HG03196 (cell line): Measurements from ENCODE around the gene DCST1.
"Not testable (repeated sequence)": the region's sequence is repeated elsewhere in the genome, so short reads cannot be mapped to it uniquely, and the experiment has no call there.

Experiments
- ATAC-seq: cut with Tn5 transposase; IDR thresholded peaks from one replicate; pipeline ENCODE4 v1.9.1; 2021; ENCODE audit not compliant: unreplicated experiment

The DCST1 gene, protein sequence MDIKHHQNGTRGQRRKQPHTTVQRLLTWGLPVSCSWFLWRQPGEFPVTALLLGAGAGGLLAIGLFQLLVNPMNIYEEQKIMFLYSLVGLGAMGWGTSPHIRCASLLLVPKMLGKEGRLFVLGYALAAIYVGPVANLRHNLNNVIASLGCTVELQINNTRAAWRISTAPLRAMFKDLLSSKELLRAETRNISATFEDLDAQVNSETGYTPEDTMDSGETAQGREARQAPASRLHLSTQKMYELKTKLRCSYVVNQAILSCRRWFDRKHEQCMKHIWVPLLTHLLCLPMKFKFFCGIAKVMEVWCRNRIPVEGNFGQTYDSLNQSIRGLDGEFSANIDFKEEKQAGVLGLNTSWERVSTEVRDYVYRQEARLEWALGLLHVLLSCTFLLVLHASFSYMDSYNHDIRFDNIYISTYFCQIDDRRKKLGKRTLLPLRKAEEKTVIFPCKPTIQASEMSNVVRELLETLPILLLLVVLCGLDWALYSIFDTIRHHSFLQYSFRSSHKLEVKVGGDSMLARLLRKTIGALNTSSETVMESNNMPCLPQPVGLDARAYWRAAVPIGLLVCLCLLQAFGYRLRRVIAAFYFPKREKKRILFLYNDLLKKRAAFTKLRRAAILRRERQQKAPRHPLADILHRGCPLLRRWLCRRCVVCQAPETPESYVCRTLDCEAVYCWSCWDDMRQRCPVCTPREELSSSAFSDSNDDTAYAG

DNA sequence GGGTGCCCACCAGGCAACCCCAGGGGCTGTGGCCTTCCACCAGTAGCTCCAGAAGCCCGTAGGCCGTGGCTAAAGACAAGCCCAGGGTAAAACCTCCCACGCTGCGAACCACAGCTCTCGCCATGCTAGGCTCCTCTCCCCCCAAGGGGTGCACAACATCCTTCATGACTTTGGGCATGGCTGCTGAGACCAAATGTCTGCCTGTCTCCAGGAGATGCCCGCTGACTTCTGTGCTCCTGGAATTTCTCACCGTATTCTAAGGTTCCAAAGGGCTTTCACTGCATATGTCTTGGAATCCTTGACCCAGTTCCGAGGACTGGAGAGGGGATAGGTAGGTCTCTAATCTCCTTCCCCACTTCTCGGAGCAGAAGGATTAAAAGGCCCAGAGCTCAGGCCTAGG, at the start of gene DCST1, which contains the start of gene DCST2:
TSS of gene DCST1 (plus strand) at position 301 of the 400 bp plus-strand sequence. CDS start 213 bp downstream, outside the sequence.
TSS of gene DCST2 (minus strand) at position 258 of the 400 bp plus-strand sequence. CDS start at position 178, 80 bp downstream.
- ATAC-seq = no peak

DNA sequence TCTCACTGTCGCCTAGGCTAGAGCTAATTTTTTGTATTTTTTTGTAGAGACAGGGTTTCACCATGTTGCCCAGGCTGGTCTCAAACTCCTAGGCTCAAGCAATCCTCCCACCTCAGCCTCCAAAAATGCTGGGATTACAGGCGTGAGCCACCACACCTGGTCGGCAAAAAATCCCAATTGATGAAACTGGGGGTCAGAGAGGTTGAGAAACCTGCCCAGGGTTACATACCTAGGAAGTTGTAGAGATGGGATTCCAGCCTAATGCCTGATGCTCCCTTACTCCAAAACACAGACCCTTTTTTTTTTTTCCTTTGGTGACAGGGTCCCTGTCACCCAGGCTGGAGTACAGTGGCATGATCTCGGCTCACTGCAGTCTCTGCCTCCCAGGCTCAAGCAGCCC, 46.9 kb upstream of the DCST1 start:
- not testable (repeated sequence) for ATAC-seq

DNA sequence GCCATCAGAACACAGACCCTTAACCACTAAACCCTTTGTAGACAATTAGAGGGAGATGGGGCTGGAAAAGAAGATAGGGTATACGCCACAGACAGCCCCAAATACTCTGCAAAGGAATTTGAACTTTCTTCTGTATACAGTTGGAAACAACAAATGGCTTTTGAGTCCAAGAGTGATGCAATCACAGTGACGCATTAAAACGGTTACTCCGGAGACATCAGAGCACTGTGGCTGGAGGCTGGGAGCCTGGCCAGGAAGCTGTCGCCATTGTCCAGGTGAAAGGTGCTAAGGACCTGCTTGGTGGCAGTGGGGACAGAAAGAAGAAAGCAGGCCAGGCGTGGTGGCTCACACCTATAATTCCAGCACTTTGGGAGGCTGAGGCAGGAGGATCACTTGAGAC, 46.3 kb upstream of the DCST1 start:
- no peak for ATAC-seq

DNA sequence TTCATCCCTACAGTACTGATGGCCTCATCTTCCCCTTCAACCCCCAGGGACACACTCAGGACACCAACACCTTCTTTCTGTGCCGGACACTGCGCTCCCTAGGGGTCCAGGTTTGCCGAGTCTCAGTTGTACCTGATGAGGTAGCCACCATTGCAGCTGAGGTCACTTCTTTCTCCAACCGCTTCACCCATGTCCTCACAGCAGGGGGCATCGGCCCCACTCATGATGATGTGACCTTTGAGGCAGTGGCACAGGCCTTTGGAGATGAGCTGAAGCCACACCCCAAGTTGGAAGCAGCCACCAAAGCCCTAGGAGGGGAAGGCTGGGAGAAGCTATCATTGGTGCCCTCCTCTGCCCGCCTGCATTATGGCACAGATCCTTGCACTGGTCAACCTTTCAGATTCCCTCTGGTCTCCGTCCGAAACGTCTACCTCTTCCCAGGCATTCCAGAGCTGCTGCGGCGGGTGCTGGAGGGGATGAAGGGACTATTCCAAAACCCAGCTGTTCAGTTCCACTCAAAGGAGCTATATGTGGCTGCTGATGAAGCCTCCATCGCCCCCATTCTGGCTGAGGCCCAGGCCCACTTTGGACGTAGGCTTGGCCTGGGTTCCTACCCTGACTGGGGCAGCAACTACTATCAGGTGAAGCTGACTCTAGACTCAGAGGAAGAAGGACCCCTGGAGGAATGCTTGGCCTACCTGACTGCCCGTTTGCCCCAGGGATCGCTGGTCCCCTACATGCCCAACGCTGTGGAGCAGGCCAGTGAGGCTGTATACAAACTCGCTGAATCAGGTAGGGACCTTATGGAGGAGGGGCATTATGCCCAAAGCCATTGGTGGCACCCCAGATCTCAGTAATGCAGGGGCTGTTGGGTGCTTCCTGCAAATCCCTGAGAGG, 45.3 kb upstream of the DCST1 start:
- ATAC-seq = no peak

DNA sequence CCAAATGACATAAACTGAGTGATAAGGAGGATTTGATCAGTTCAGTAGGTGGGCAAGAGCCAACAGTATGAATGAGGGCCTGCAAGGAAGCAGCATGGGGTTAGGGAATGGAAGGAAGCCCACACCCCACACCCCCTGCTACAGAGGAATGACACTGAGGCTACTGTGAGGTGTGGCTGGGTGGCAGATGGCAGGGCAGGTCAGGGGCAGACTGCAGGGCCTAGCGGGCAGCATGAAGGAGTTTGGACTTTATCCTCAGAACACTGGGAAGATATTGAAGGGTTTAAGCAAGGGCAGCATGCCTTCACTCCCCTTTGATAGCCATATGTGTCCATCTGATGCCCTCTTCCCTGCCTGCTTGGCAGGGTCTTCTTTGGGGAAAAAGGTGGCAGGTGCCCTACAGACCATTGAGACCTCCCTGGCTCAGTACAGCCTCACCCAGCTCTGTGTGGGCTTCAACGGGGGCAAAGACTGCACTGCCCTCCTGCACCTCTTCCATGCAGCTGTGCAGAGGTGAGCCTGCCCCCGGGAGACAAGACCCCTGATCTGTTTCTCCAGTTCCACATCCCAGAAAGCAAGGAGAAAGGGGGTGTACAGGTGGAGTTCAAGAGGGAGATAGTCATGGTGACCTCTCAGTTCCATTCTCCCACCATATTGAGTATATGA, 44.3 kb upstream of the DCST1 start:
- ATAC-seq = no peak

DNA sequence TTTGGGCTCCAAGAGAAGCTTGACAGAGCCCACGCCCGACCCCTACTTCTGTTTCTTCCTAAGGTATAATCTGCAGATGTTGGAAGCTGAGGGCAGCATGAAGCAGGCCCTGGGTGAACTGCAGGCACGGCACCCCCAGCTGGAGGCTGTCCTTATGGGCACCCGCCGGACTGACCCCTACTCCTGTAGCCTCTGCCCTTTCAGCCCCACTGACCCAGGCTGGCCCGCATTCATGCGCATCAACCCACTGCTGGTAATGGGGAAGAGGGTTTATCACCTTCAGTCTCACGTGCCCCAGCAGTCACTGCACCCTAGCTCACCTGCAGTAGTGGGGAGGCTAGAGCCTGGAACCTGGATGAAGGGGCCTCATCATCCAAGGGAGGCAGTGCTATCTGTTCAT, 43.3 kb upstream of the DCST1 start:
- ATAC-seq = no peak

DNA sequence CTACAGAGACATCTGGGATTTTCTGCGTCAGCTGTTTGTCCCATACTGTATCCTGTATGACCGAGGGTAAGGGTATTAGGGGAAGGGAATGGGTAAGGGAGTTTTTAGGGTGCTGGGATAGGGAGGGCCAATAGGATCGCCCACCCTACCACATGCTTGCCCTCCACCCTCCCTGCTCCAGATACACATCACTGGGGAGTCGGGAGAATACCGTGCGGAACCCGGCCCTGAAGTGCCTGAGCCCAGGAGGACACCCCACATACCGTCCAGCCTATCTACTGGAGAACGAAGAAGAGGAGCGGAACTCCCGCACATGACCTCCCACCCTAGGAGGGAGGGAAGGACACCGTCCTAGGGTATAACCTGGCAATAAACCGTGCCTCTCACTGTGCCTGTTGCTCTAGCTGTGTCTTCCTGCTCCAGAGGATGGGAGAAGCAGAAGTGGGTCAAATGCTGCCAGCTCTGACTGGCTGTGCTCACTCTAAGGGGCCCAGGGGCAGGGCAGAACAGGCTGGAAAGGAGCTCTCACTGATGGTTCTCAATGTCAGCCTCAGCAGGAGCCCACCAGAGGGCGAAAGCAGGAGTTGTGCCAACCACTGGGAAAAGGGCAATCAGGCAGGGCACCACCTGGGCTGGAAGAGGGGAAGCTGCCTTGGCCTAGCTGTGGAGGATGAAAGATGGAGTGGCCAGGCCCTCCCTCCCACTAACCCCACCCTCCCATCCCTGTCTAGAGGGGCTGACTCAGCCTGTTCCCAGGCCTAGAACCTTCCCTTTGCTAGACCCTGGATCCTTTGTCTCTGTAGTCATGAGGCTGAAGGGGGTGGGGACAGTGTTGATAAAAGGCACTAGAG, 40.7 kb upstream of the DCST1 start:
- no peak for ATAC-seq

DNA sequence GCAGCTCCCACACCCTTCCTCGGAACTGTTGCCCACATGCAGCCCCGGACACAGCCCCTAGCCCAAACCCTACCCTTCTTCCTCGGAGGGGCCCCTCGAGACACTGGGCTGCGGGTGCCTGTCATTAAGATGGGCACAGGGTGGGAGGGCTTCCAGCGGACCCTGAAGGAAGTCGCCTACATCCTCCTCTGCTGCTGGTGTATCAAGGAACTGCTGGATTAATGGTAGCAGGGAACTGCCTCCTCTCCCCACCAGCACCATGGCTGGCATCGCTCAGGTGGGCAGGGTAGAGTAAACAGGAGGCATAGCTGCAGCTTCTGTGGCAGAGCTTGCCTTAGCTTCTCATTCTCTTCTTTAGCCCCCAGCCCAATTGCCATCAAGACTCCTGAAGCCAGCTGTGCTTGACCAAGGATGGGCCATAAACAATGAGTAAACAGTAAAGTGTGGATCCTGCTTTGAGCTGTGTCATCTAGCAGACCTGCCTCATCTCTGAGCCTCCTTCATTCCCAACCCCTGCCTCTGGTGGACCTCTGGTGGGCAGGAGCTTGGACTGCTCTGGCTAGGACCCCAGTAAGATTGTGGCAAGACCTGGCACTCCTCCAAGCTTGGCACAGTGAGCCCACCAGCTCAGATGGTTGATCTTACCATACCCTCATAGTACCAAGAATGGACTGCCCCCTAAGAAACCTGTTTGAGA, 39.9 kb upstream of the DCST1 start, which contains the start of gene LENEP:
TSS of gene LENEP (plus strand) at position 15 of the 697 bp plus-strand sequence. CDS start at position 37, 22 bp downstream.
- no peak for ATAC-seq

DNA sequence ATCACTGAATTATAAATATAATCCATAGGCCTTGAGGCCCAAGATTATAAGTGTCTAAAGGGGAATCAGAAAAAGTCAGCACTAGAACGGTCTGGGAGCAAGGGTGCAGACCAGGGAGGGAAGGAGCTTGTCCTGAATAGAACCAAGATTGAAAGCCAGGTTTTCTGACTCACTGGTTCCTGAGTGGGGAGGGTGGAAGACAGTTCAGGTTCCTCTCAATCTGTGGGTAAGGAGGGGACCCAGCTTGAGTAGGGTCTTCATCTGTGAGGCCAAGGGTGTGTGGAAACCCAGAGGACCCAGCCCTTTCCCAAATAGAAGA, 39.4 kb upstream of the DCST1 start:
- ATAC-seq = no peak

DNA sequence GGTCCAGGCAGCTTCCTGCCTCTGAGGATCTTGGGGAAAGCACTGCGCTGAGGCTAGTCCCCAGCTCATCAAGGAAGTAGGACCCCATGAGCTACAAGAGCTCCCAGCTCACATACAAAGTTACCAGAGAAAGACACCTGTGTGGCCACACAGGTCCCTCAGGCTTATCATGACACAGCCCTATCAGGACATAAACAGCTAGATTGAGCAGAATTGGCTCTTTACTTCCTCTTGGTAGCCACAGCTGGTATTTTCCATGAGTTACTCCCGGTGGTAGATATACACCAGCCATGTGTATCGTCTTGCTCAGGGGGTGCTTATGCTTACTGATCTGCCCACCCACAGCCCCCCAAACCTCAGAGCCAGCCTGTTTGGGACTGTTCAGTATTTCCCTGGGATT, 39.0 kb upstream of the DCST1 start:
- ATAC-seq = no peak

DNA sequence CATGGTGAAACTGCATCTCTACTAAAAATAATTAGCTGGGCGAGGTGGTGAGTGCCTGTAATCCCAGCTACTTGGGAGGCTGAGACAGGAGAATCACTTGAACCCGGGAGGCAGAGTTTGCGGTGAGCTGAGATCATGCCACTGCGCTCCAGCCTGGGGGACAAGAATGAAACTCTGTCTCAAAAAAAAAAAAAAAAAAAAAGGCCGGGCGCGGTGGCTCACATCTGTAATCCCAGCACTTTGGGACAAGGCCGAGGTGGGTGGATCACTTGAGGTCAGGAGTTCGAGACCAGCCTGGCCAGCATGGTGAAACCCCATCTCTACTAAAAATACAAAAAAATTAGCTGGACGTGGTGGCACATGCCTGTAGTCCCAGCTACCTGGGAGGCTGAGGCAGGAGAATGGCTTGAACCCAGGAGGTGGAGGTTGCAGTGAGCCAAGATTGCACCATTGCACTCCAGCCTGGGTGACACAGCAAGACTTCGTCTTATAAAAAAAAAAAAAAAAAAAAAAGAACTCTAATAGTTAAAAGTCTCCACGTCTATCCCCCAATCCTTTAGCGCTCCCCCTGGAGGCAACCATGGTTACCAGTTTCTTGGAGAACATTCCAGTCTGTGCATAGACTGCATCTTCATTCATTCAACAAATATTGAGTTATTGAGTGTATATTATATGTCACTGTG, 38.2 kb upstream of the DCST1 start:
- not testable (repeated sequence) for ATAC-seq

DNA sequence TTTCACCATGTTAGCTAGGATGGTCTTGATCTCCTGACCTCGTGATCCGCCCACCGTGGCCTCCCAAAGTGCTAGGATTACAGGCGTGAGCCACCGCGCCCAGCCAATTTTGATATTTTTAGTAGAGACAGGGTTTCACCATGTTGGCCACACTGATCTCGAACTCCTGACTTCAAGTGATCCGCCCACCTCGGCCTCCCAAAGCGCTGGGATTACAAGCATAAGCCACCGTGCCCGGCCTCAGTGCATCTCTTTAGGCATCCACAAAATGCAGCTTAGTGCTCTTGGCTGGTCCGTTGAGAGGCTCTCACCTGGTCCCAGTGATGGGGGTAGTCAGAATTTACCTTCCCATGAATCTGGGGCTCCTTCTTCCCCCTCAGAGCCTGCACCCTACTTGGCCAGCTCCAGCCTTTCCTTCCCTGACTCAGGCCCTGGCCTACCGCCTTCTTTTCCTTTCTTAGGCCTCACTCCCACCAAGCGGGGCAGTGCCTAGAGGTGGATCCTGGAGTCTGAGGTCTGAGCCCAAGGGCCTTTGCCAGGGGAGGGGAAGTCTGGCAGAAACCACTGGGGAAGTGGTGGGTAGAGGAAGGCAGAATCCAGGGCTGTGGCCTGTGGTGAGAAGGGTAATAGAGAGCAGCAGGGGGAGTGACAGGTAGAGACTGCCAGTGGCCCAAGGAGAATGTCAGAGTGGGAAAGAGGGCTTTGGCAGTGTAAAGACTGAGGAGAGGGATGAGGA, 36.5 kb upstream of the DCST1 start:
- ATAC-seq = no peak

DNA sequence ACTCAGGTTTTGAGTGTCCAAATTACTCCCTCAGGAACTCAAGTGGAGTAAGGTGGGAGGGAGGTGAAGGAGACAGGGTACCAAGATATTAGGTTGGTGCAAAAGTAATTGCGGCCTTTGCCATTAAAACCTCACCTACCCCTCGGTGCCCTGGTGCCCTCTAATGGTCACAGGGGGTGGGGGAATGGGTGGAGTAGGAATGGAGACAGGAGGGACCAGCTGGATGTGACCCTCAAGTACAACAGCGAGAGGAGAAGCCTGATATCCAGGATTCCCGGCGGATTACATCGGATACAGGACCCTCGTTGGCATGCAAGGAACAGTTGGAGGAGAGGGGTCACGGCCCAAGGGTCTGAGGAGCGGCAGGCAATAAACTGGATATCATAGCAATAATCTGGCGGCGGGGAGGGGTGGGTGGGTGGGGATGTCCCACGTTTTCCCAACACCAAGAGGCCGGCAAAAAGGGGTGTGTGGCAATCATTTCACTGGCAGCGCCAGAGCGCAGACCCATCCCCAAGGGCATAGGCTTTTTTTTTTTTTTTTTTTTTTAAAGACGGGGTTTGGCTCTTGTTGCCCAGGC, 35.3 kb upstream of the DCST1 start:
- ATAC-seq = no peak

DNA sequence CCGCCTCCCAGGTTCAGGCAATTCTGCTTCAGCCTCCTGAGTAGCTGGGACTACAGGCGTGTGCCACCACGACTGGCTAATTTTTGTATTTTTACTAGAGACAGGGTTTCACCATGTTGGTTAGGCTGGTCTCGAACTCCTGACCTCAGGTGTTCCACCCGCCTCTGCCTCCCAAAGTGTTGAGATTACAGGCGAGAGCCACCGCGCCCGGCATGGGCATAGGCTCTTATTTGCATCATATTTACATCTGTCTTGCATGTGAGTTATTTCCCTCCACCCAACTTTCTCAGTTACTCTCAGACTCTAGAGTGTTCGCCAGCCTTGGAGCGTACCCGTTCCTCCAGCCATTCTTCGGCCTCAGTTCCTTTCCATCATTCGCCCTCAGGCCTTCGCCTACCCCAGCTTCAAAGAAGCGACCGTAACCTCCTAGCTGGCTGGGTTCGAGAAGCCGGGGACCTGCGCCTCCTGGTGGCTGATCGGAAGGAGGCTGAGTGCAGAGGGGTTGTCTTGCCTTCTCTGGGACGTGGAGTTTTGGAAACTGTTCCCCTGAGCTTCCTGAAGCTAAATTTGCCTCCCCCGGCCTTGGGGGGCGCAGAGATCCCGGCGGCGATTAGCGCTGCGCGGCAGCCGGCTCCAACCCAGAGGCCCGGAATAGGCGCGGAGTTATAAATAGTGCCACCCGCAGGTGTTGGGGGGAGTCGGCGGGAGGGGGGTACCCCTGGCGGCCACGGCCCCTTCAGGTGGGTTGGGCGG, 34.6 kb upstream of the DCST1 start:
- ATAC-seq = no peak

DNA sequence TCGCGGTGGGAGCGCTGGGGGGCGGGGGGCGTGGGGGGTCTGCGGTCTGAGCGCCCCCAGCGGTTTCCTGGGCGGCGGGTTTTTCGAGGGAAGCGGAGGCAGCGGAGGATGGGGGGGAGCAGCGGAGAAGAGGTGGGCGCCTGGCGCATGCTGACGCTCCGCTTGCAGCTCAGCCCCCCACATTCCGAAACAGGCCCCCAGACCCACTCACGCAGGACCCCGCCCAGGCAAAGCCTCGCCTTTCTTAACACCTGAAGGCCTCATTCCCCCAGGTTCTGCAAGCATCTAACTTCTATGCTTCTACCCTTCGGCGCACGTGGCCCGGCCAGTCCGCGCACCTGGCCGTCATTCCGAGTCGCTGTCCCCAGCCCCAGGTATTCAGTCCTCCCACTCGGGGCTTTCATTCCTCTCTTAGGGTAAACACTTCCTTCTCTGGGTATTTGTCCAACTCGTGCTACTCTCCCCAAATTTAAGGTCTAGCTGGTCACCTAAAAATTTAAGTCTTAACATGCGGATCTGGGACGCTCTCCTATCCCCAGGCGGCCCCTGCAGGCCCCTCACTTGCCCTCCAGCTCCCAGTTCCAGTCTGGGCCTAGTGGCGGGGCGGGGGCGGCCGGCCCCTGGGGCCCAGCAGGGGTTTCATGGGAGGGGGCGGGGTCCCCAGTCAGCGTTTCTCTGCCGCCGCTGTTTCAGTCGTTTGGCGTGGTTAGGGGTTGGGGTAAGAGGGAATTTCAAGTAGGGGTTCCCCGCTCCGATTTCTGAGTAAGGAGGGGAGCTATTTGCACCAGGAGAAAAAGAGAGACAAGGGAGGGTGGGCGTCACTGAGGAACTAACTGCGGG, 33.8 kb upstream of the DCST1 start:
- no peak for ATAC-seq

DNA sequence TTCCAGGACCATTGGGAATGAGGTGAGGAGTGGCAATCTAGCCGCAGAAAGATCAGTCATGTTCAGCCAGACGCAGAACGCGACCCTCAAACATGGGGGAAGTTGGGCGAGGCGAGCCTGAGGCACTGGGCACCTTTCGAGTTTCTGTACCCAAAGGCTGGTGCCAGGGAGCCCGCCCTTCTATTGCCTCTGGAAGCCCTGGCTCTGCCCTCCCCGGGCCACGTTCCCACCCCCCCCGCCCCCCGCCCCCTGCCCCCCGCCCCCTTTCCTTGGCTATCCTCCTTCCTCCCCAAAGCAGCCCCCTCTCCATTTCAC, 33.3 kb upstream of the DCST1 start:
- ATAC-seq = no peak
